H1 (cell line): Measurements from ENCODE around the gene SERTAD2. TPM values are rescaled to one million over a fixed set of nuclear protein-coding genes. Genes with fewer than 3 reads are reported as not detected.

ENCODE experiments used
- CTCF ChIA-PET: fragments of 300-600 bp; sonication (Branson Sonifier 250); formaldehyde crosslinking; loops from one replicate; lab custom pipeline; 2021; ENCODE audit not compliant: partially characterized antibody; lab: Charles Lee
- POLR2A ChIA-PET: fragments of 300-600 bp; sonication (Branson Sonifier 250); formaldehyde crosslinking; loops from one replicate; lab custom pipeline; 2021; ENCODE audit warnings: inconsistent platforms; ENCODE audit not compliant: partially characterized antibody; lab: Charles Lee
- DNase-seq, 2 experiments: peaks; one replicate each; pipeline versions ENCODE4 v3.0.0 to v3.0.0-alpha.2; 2010 to 2022; ENCODE audit warnings: low spot score in 2 of 2, low read depth in 1 of 2, mixed read lengths in 1 of 2
- FAIRE-seq: peaks from 2 replicates; lab custom pipeline; 2011; peaks lifted over from hg19 to GRCh38; lab: Jason Lieb, UNC
- H2AFZ ChIP-seq: 2 replicates; pipeline ENCODE4 v1.8.1; 2012; ENCODE audit warnings: low read length, inconsistent platforms
- H2AK5ac ChIP-seq: 2 replicates; pipeline ENCODE4 v1.6.1; 2013; ENCODE audit warnings: low read depth, low read length
- H2BK120ac ChIP-seq: replicated peaks from 2 replicates; pipeline ENCODE3; 2013; ENCODE audit warnings: low read depth, low read length, inconsistent platforms
- H2BK12ac ChIP-seq: 2 replicates; pipeline ENCODE4 v1.6.1; 2013; ENCODE audit warnings: low read depth, low read length
- H2BK15ac ChIP-seq: 2 replicates; pipeline ENCODE4 v1.6.1; 2013; ENCODE audit warnings: low read length
- H2BK20ac ChIP-seq: 2 replicates; pipeline ENCODE4 v1.6.1; 2013; ENCODE audit warnings: low read length
- H2BK5ac ChIP-seq: 2 replicates; pipeline ENCODE4 v1.6.1; 2013; ENCODE audit warnings: low read depth, low read length
- H3K14ac ChIP-seq: 2 replicates; pipeline ENCODE4 v1.6.1; 2013; ENCODE audit warnings: inconsistent platforms; ENCODE audit not compliant: insufficient read length
- H3K18ac ChIP-seq: 2 replicates; pipeline ENCODE4 v1.6.1; 2013; ENCODE audit warnings: low read length; ENCODE audit errors: extremely low read depth
- H3K23ac ChIP-seq: 2 replicates; pipeline ENCODE4 v1.6.1; 2013; ENCODE audit warnings: inconsistent platforms; ENCODE audit not compliant: insufficient read length
- H3K23me2 ChIP-seq: 2 replicates; pipeline ENCODE4 v1.6.1; 2013; ENCODE audit warnings: low read depth, low read length
- H3K27ac ChIP-seq: 2 replicates; pipeline ENCODE4 v1.6.1; 2011; ENCODE audit warnings: low read depth, low read length, inconsistent platforms
- H3K27me3 ChIP-seq, 4 experiments: replicated peaks in 1 of 4; 1 replicate in 1 of 4; 2 replicates in 3 of 4; pipeline versions ENCODE4 v1.6.1 to v1.8.1; 2011 to 2013; ENCODE audit warnings: low read length in 3 of 4, mild to moderate bottlenecking in 3 of 4, inconsistent platforms in 2 of 4, mixed read lengths in 2 of 4, moderate library complexity in 1 of 4; ENCODE audit not compliant: control insufficient read depth in 3 of 4, insufficient read depth in 3 of 4; ENCODE audit errors: extremely low read depth in 1 of 4
- H3K36me3 ChIP-seq, 4 experiments: 2 replicates each; pipeline versions ENCODE4 v1.6.1 to v1.8.1; 2011 to 2013; ENCODE audit warnings: mild to moderate bottlenecking in 4 of 4, low read length in 3 of 4, moderate library complexity in 2 of 4, control low read depth in 1 of 4, inconsistent platforms in 1 of 4; ENCODE audit not compliant: insufficient read depth in 4 of 4, control insufficient read depth in 2 of 4
- H3K4ac ChIP-seq: replicated peaks from 2 replicates; pipeline ENCODE3; 2013; ENCODE audit warnings: low read length, low read depth, mixed read lengths, inconsistent platforms; ENCODE audit not compliant: insufficient read length
- H3K4me1 ChIP-seq, 4 experiments: replicated peaks in 1 of 4; 1 replicate in 1 of 4; 2 replicates in 3 of 4; pipeline versions ENCODE4 v1.6.1 to v1.8.1; 2011 to 2013; ENCODE audit warnings: low read length in 3 of 4, inconsistent platforms in 2 of 4, mixed read lengths in 1 of 4; ENCODE audit not compliant: insufficient read depth in 4 of 4, control insufficient read depth in 3 of 4
- H3K4me2 ChIP-seq, 2 experiments: 2 replicates each; pipeline versions ENCODE4 v1.6.1 to v1.8.1; 2011 to 2013; ENCODE audit warnings: low read depth in 2 of 2, low read length in 2 of 2, control low read depth in 1 of 2, inconsistent platforms in 1 of 2, mild to moderate bottlenecking in 1 of 2; ENCODE audit not compliant: insufficient read depth in 1 of 2
- H3K4me3 ChIP-seq, 4 experiments: fragments of 200-600, 300-600 bp in 1 of 4; sonication (generic), shearing (Covaris generic), sonication (Bioruptor Twin) in 1 of 4; 2 replicates each; pipeline versions ENCODE4 v1.5.1 to v1.8.1; 2011 to 2016; ENCODE audit warnings: low read length in 4 of 4, low read depth in 3 of 4, control low read depth in 2 of 4, inconsistent platforms in 2 of 4, mild to moderate bottlenecking in 2 of 4, mixed read lengths in 1 of 4, moderate library complexity in 1 of 4; ENCODE audit not compliant: insufficient read depth in 2 of 4; ENCODE audit errors: extremely low read depth in 1 of 4
- H3K56ac ChIP-seq: replicated peaks from 2 replicates; pipeline ENCODE3; 2013; ENCODE audit warnings: low read depth, mild to moderate bottlenecking, mixed read lengths, low read length, inconsistent platforms; ENCODE audit not compliant: insufficient read length
- H3K79me1 ChIP-seq: 2 replicates; pipeline ENCODE4 v1.6.1; 2013; ENCODE audit warnings: low read depth, low read length, control low read depth
- H3K79me2 ChIP-seq, 2 experiments: 2 replicates each; pipeline versions ENCODE4 v1.6.1 to v1.8.1; 2012 to 2013; ENCODE audit warnings: low read length in 2 of 2, mild to moderate bottlenecking in 2 of 2, inconsistent platforms in 1 of 2; ENCODE audit not compliant: insufficient read depth in 2 of 2, control insufficient read depth in 1 of 2
- H3K9ac ChIP-seq, 4 experiments: replicated peaks in 1 of 4; 1 replicate in 1 of 4; 2 replicates in 3 of 4; pipeline versions ENCODE4 v1.6.1 to v1.8.1; 2011 to 2013; ENCODE audit warnings: low read depth in 3 of 4, low read length in 3 of 4, control low read depth in 2 of 4, mild to moderate bottlenecking in 2 of 4, moderate library complexity in 2 of 4, inconsistent platforms in 1 of 4; ENCODE audit errors: extremely low read depth in 1 of 4
- H3K9me3 ChIP-seq, 2 experiments: 2 replicates each; pipeline versions ENCODE4 v1.6.1 to v1.8.1; 2012 to 2013; ENCODE audit warnings: mild to moderate bottlenecking in 2 of 2, moderate library complexity in 2 of 2, control low read depth in 1 of 2, inconsistent platforms in 1 of 2, low read depth in 1 of 2, low read length in 1 of 2, mixed read lengths in 1 of 2; ENCODE audit not compliant: insufficient read depth in 2 of 2
- H4K20me1 ChIP-seq, 2 experiments: replicated peaks in 1 of 2; 2 replicates each; pipeline versions ENCODE3 to v1.8.1; 2011 to 2013; ENCODE audit warnings: inconsistent platforms in 2 of 2, low read length in 2 of 2, mild to moderate bottlenecking in 1 of 2; ENCODE audit not compliant: insufficient read depth in 2 of 2, control insufficient read depth in 1 of 2
- H4K5ac ChIP-seq: 2 replicates; pipeline ENCODE4 v1.6.1; 2013; ENCODE audit warnings: low read length, low read depth, mixed read lengths, inconsistent platforms; ENCODE audit not compliant: insufficient read length
- H4K8ac ChIP-seq: 2 replicates; pipeline ENCODE4 v1.8.0; 2013; ENCODE audit warnings: mild to moderate bottlenecking, moderate library complexity, low read length, inconsistent platforms; ENCODE audit not compliant: insufficient read depth; ENCODE audit errors: extremely low read depth
- H4K91ac ChIP-seq: replicated peaks from 2 replicates; pipeline ENCODE3; 2013; ENCODE audit warnings: low read length, mixed read lengths, inconsistent platforms; ENCODE audit not compliant: insufficient read length
- CHD1 ChIP-seq: IDR thresholded peaks from 2 replicates; pipeline ENCODE4 v1.6.1; 2012; ENCODE audit warnings: low read depth, low read length, improper control_type of control experiment
- CHD2 ChIP-seq: IDR thresholded peaks from 2 replicates; pipeline ENCODE4 v1.6.1; 2012; ENCODE audit warnings: low read length, improper control_type of control experiment
- EZH2 ChIP-seq: fragments of 200-600 bp; sonication (generic); IDR thresholded peaks from 2 replicates; pipeline ENCODE4 v1.7.1; 2012; ENCODE audit warnings: low read depth, mild to moderate bottlenecking, moderate library complexity, low read length, inconsistent platforms; ENCODE audit not compliant: severe bottlenecking
- FOSL1 ChIP-seq: IDR thresholded peaks from 2 replicates; pipeline ENCODE4 v1.6.1; 2011; ENCODE audit warnings: mild to moderate bottlenecking, low read depth, low read length, moderate library complexity; ENCODE audit not compliant: insufficient read depth
- GTF2F1 ChIP-seq: IDR thresholded peaks from 2 replicates; pipeline ENCODE4 v1.6.1; 2012; ENCODE audit warnings: low read depth, low read length, improper control_type of control experiment, borderline replicate concordance
- HDAC2 ChIP-seq, 2 experiments: fragments of 300-600 bp in 1 of 2; sonication (generic) in 1 of 2; IDR thresholded peaks; 2 replicates each; pipeline ENCODE4 v1.6.1; 2011 to 2012; ENCODE audit warnings: low read depth in 2 of 2, low read length in 2 of 2, mild to moderate bottlenecking in 2 of 2, moderate library complexity in 2 of 2, borderline replicate concordance in 1 of 2, inconsistent platforms in 1 of 2
- KDM1A ChIP-seq: fragments of 200-600, 300-600 bp; sonication (generic); IDR thresholded peaks from 2 replicates; pipeline ENCODE4 v1.7.1; 2016; ENCODE audit warnings: mild to moderate bottlenecking, low read length, borderline replicate concordance
- POLR2A ChIP-seq, 2 experiments: IDR thresholded peaks; 1 replicate in 1 of 2; 2 replicates in 1 of 2; pipeline ENCODE4 v1.6.1; 2011; ENCODE audit warnings: low read depth in 2 of 2, low read length in 2 of 2, mild to moderate bottlenecking in 2 of 2; ENCODE audit errors: control extremely low read depth in 1 of 2
- POLR2AphosphoS5 ChIP-seq: IDR thresholded peaks from 2 replicates; pipeline ENCODE4 v1.6.1; 2011; ENCODE audit warnings: low read depth, low read length
- RBBP5 ChIP-seq: IDR thresholded peaks from 2 replicates; pipeline ENCODE4 v1.7.1; 2012; ENCODE audit warnings: low read depth, mild to moderate bottlenecking, inconsistent platforms, low read length, moderate library complexity, borderline replicate concordance
- RNF2 ChIP-seq: fragments of 200-900, 300-1000 bp; sonication (generic); IDR thresholded peaks from 2 replicates; pipeline ENCODE4 v1.7.1; 2016; ENCODE audit warnings: borderline replicate concordance, low read depth, mild to moderate bottlenecking, antibody characterized with exemption, low read length; ENCODE audit not compliant: poor library complexity, severe bottlenecking; ENCODE audit errors: missing control alignments
- TAF7 ChIP-seq: optimal IDR thresholded peaks from 2 replicates; pipeline ENCODE3; 2011; ENCODE audit warnings: low read depth, mild to moderate bottlenecking, inconsistent platforms, low read length, moderate library complexity, borderline replicate concordance
- YY1 ChIP-seq: IDR thresholded peaks from 2 replicates; pipeline ENCODE4 v1.6.1; 2011; ENCODE audit warnings: low read depth, mild to moderate bottlenecking, low read length
- WGBS, 2 experiments: shearing (Covaris generic) in 1 of 2; methylation state at CpG; one replicate each; pipeline versions ENCODE4 v1.1.6 to v1.1.7; 2013 to 2015; ENCODE audit warnings: low lambda C conversion rate in 2 of 2, mixed read lengths in 2 of 2, inconsistent platforms in 1 of 2, low coverage in 1 of 2, missing lambda C conversion rate in 1 of 2; ENCODE audit not compliant: insufficient replicate concordance in 2 of 2, insufficient coverage in 1 of 2, insufficient read length in 1 of 2; ENCODE audit errors: extremely low coverage in 1 of 2, missing lambda C conversion rate in 1 of 2; 5-methylcytosine and 5-hydroxymethylcytosine counted together
- polyA plus RNA-seq, 7 experiments: library from polyadenylated mRNA; depleted of rRNA in 3 of 7; stranded (reverse) in 5 of 7; unstranded in 2 of 7; fragments of >200 nt in 5 of 7; fragments of 200-250 nt in 2 of 7; gene quantifications; 1 replicate in 5 of 7; 2 replicates in 1 of 7; 4 replicates in 1 of 7; pipeline versions ENCODE4 v1.2.1 to v1.2.3, GENCODE V29; 2011 to 2013; ENCODE audit warnings: missing spikeins in 2 of 7, mixed read lengths in 2 of 7
- total RNA-seq: library from RNA; stranded (reverse); fragmentation: NEBNext Ultra II Directional; extraction: Animal tissue kit (Norgen Biotek cat#: 25700); gene quantifications from 2 replicates; pipeline ENCODE4 v1.2.1, GENCODE V29; 2021

SERTAD2 gene
- total and polyA plus RNA-seq, 2 of the 8 experiments (the other 6 are each of a cell fraction or from before 2014, with no cell fraction given): 2.9 to 4.5 TPM

DNA sequence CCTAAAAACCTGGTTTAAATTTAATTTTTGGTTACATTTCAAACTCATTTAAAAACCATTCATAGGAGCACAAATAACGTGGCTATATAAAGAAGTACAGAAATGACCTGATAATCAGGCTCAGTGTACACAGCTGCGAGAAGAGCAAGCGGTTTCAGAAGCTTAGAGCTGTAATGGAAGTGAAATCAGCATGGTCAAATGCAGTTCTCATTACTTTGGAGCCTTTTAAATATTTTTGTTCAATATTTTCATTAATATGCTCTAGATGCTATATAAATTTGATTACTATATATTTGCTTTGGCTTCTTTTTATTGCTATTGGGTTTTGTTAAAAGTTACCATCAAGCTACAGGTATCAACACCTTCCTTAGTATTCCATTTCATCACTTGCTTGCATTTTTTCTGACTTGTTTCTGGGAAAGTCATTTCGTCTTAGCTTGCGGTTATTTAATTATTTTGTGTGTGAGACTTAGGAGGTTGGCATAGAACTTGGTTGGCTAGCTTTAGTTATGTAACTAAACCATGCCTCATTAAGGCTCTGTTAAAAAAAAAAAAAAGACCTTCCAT, 70.9 kb downstream of the SERTAD2 start:
- CTCF ChIA-PET: interaction anchor here (0.7 to 3.3 kb wide), 8 partner anchors 9 to 358 kb away, joined by 3 to 13 read pairs (median 4); no protein-coding TSS in a partner anchor
- no peak for FAIRE-seq
- TF ChIP-seq KDM1A (no peak), HDAC2 (IDR thresholded peaks at IDR 0.05; ENCODE audit: borderline replicate concordance in 1 of 2, low read depth in 2 of 2, low read length in 2 of 2) (no peak), EZH2 (no peak), POLR2AphosphoS5 (no peak), POLR2A (IDR thresholded peaks at IDR 0.05; ENCODE audit: control extremely low read depth in 1 of 2, low read depth in 2 of 2, low read length in 2 of 2) (no peak), TAF7 (no peak), YY1 (no peak), CHD2 (no peak), FOSL1 (no peak), CHD1 (no peak), GTF2F1 (no peak), RNF2 (no peak), RBBP5 (no peak)

More for the DNA sequence above, 70.9 kb downstream of the SERTAD2 start:
- Histone ChIP-seq H2BK5ac (no peak overlapping the region), H3K79me1 (no peaks in the 10 kb centered on the region), H2BK15ac (no peak overlapping the region), H2BK20ac (no peak overlapping the region), H3K4me1 (peaks cover 0 to 3% (median 0%) of the 10 kb centered on the region in 4 experiments; a peak in 1 of 7 replicates), H2AK5ac (no peak overlapping the region), H3K23me2 (no peaks in the 10 kb centered on the region), H2BK120ac (no peak overlapping the region), H4K8ac (no peak overlapping the region), H4K91ac (no peak overlapping the region), H4K5ac (no peak overlapping the region), H3K4me2 (no peak overlapping the region), H3K27me3 (no peaks in the 10 kb centered on the region), H3K14ac (no peak overlapping the region), H3K18ac (no peak overlapping the region), H3K27ac (no peak overlapping the region), H3K9ac (no peak overlapping the region), H3K9me3 (no peaks in the 10 kb centered on the region), H3K36me3 (peaks cover 0 to 7% (median 2%) of the 10 kb centered on the region in 4 experiments; a peak in 2 of 8 replicates), H3K23ac (no peak overlapping the region), H4K20me1 (peaks cover 0 to under 1% of the 10 kb centered on the region in 2 experiments), H3K79me2 (no peaks in the 10 kb centered on the region), H2BK12ac (no peak overlapping the region), H3K4me3 (no peak overlapping the region), H3K4ac (no peak overlapping the region), H3K56ac (no peak overlapping the region), H2AFZ (no peak overlapping the region)
- DNase-seq: no peak
- 90% methylated on average over 5 of the region's 5 CpGs; no CpG with 5 or more reads in 1 of the 2 experiments for WGBS, 2 experiments
- POLR2A ChIA-PET: interaction anchor here (0.7 to 1.6 kb wide), 3 partner anchors 12 to 70 kb away, joined by 3 to 4 read pairs (median 3); partner anchors contain the start of gene SERTAD2
